ENCODE measurements around the gene GNA12. TPM values are rescaled to one million over a fixed set of nuclear protein-coding genes. Genes with fewer than 3 reads are reported as not detected.

Gene GNA12
- total RNA-seq, 1 donor from 2014 or later, result 46.7 TPM

GRCh38 chr7:2796358-2797352 lies 47.5 kb downstream of the GNA12 start:
- peak; percentile 92 for ATAC-seq

GRCh38 chr7:2795906-2796305 lies 48.2 kb downstream of the GNA12 start:
- no peak for DNase-seq (ENCODE audit: low spot score)
- peak; percentile 5 for ATAC-seq
- intact Hi-C loops (cut with DNase I), result no loop called here

More at GRCh38 chr7:2796358-2797352, 47.5 kb downstream of the GNA12 start:
- DNase-seq (ENCODE audit: low spot score), result peak; percentile 78
- intact Hi-C loops (cut with DNase I), result no loop called here

GRCh38 chr7:2794836-2795636 lies 49.1 kb downstream of the GNA12 start:
- ATAC-seq, result no peak
- DNase-seq (ENCODE audit: low spot score), result no peak
- intact Hi-C loops (cut with DNase I), result no loop called here

GRCh38 chr7:2792856-2793487 lies 51.1 kb downstream of the GNA12 start:
- ATAC-seq (no peak), DNase-seq (ENCODE audit: low spot score) (no peak)
- intact Hi-C loops (cut with DNase I), result no loop called here

- intact Hi-C loops (cut with DNase I), result no loop called here
- ATAC-seq (no peak), DNase-seq (ENCODE audit: low spot score) (no peak)
Observed at GRCh38 chr7:2792235-2792634, 51.9 kb downstream of the GNA12 start.

- intact Hi-C loops (cut with DNase I), result no loop called here
- DNase-seq (ENCODE audit: low spot score) (no peak), ATAC-seq (no peak)
Observed at GRCh38 chr7:2791390-2791789, 52.7 kb downstream of the GNA12 start.

GRCh38 chr7:2787251-2787951 lies 56.7 kb downstream of the GNA12 start:
- DNase-seq (ENCODE audit: low spot score) (peak; percentile 45), ATAC-seq (no peak)
- intact Hi-C loops (cut with DNase I), result loop anchor here (10.0 kb wide), 1 partner anchor 1287 kb away; no protein-coding TSS in a partner anchor

- intact Hi-C loops (cut with DNase I), result loop anchor here (10.0 kb wide), 1 partner anchor 1288 kb away; no protein-coding TSS in a partner anchor
- DNase-seq (ENCODE audit: low spot score) (peak; percentile 58), ATAC-seq (no peak)
Observed at GRCh38 chr7:2786607-2787116, 57.4 kb downstream of the GNA12 start.

GRCh38 chr7:2785071-2785500 lies 59.0 kb downstream of the GNA12 start:
- intact Hi-C loops (cut with DNase I), result loop anchor here (10.0 kb wide), 1 partner anchor 1290 kb away; no protein-coding TSS in a partner anchor
- DNase-seq (ENCODE audit: low spot score) (no peak), ATAC-seq (peak; percentile 37)

- intact Hi-C loops (cut with DNase I), result loop anchor here (10.0 kb wide), 1 partner anchor 1292 kb away; no protein-coding TSS in a partner anchor
- DNase-seq (ENCODE audit: low spot score) (no peak), ATAC-seq (no peak)
Observed at GRCh38 chr7:2782565-2782964, 61.5 kb downstream of the GNA12 start.

- intact Hi-C loops (cut with DNase I), result loop anchor here (10.0 kb wide), 1 partner anchor 1293 kb away; no protein-coding TSS in a partner anchor
Observed at GRCh38 chr7:2782121-2782520, 62.0 kb downstream of the GNA12 start.

GRCh38 chr7:2781636-2782035 lies 62.5 kb downstream of the GNA12 start:
- intact Hi-C loops (cut with DNase I), result loop anchor here (10.0 kb wide), 1 partner anchor 1293 kb away; no protein-coding TSS in a partner anchor
- DNase-seq (ENCODE audit: low spot score), result no peak
- peak; percentile 62 for ATAC-seq

More at GRCh38 chr7:2782121-2782520, 62.0 kb downstream of the GNA12 start:
- DNase-seq (ENCODE audit: low spot score), result no peak
- no peak for ATAC-seq

- ATAC-seq (no peak), DNase-seq (ENCODE audit: low spot score) (no peak)
- intact Hi-C loops (cut with DNase I), result no loop called here
Observed at GRCh38 chr7:2779051-2779450, 65.1 kb downstream of the GNA12 start.

- intact Hi-C loops (cut with DNase I), result no loop called here
- DNase-seq (ENCODE audit: low spot score) (no peak), ATAC-seq (peak; percentile 70)
Observed at GRCh38 chr7:2777898-2778535, 66.1 kb downstream of the GNA12 start.

- no peak for DNase-seq (ENCODE audit: low spot score)
- intact Hi-C loops (cut with DNase I), result no loop called here
- ATAC-seq, result no peak
Observed at GRCh38 chr7:2776401-2776800, 67.7 kb downstream of the GNA12 start.

GRCh38 chr7:2775785-2776184 lies 68.3 kb downstream of the GNA12 start:
- DNase-seq (ENCODE audit: low spot score) (no peak), ATAC-seq (no peak)
- intact Hi-C loops (cut with DNase I), result no loop called here

- DNase-seq (ENCODE audit: low spot score) (no peak), ATAC-seq (no peak)
- intact Hi-C loops (cut with DNase I), result no loop called here
Observed at GRCh38 chr7:2775376-2775775, 68.7 kb downstream of the GNA12 start.

- intact Hi-C loops (cut with DNase I), result no loop called here
Observed at GRCh38 chr7:2774935-2775334, 69.2 kb downstream of the GNA12 start.

More at GRCh38 chr7:2774935-2775334, 69.2 kb downstream of the GNA12 start:
- ATAC-seq, result no peak
- DNase-seq (ENCODE audit: low spot score), result no peak
